Neuronal stem cell (in vitro differentiated cells): ENCODE results near the gene TMEM191C.
"Not testable (repeated sequence)": the region's sequence is repeated elsewhere in the genome, so short reads cannot be mapped to it uniquely, and the experiment has no call there.

ENCODE experiments used
- DNase-seq: peaks from one replicate; pipeline ENCODE4 v3.0.0-alpha.2; 2013; ENCODE audit warnings: low spot score
- H2AFZ ChIP-seq: one replicate; pipeline ENCODE4 v1.6.1; 2013; ENCODE audit warnings: mild to moderate bottlenecking, low read length, inconsistent platforms
- H2AK5ac ChIP-seq: 2 replicates; pipeline ENCODE4 v1.6.1; 2013; ENCODE audit warnings: low read depth, mild to moderate bottlenecking, inconsistent platforms, low read length, moderate library complexity, mixed read lengths
- H2BK120ac ChIP-seq: 2 replicates; pipeline ENCODE4 v1.6.1; 2013; ENCODE audit warnings: low read depth, mild to moderate bottlenecking, inconsistent platforms, low read length, moderate library complexity, mixed read lengths
- H2BK12ac ChIP-seq: one replicate; pipeline ENCODE4 v1.6.1; 2013; ENCODE audit warnings: low read length, inconsistent platforms
- H2BK15ac ChIP-seq: 2 replicates; pipeline ENCODE4 v1.6.1; 2013; ENCODE audit warnings: mild to moderate bottlenecking, low read length, inconsistent platforms, mixed read lengths
- H2BK5ac ChIP-seq: one replicate; pipeline ENCODE4 v1.6.1; 2013; ENCODE audit warnings: inconsistent platforms, mild to moderate bottlenecking, low read length, moderate library complexity
- H3K14ac ChIP-seq: one replicate; pipeline ENCODE4 v1.6.1; 2013; ENCODE audit warnings: low read length, inconsistent platforms
- H3K18ac ChIP-seq: 2 replicates; pipeline ENCODE4 v1.6.1; 2013; ENCODE audit warnings: low read length, inconsistent platforms
- H3K23ac ChIP-seq: 2 replicates; pipeline ENCODE4 v1.6.1; 2013; ENCODE audit warnings: low read depth, mild to moderate bottlenecking, mixed read lengths, low read length, inconsistent platforms; ENCODE audit not compliant: poor library complexity
- H3K27ac ChIP-seq: replicated peaks from 3 replicates; pipeline ENCODE4 v1.5.1; 2013; ENCODE audit warnings: low read length, inconsistent platforms
- H3K27me3 ChIP-seq, 3 experiments: 2 replicates each; pipeline ENCODE4 v1.6.1; 2013; ENCODE audit warnings: low read length in 3 of 3, mild to moderate bottlenecking in 2 of 3, inconsistent platforms in 1 of 3, low read depth in 1 of 3, mixed read lengths in 1 of 3, moderate library complexity in 1 of 3; ENCODE audit not compliant: control insufficient read depth in 3 of 3, insufficient read depth in 3 of 3
- H3K36me3 ChIP-seq, 2 donors: replicated peaks in 1 of 2; 2 replicates each; pipeline ENCODE4 v1.6.1; 2013; ENCODE audit warnings: low read length in 2 of 2; ENCODE audit not compliant: control insufficient read depth in 2 of 2, insufficient read depth in 2 of 2
- H3K4ac ChIP-seq: 2 replicates; pipeline ENCODE4 v1.6.1; 2013; ENCODE audit warnings: inconsistent platforms, mild to moderate bottlenecking, low read length, moderate library complexity
- H3K4me1 ChIP-seq, 2 donors: 1 replicate in 1 of 2; 2 replicates in 1 of 2; pipeline ENCODE4 v1.6.1; 2013; ENCODE audit warnings: low read length in 2 of 2, low read depth in 1 of 2; ENCODE audit not compliant: control insufficient read depth in 2 of 2, insufficient read depth in 1 of 2
- H3K4me2 ChIP-seq: one replicate; pipeline ENCODE4 v1.6.1; 2013; ENCODE audit warnings: mild to moderate bottlenecking, low read length, inconsistent platforms; ENCODE audit not compliant: insufficient read depth, poor library complexity, severe bottlenecking
- H3K4me3 ChIP-seq, 2 donors: 2 replicates each; pipeline ENCODE4 v1.5.1; 2013; ENCODE audit warnings: low read length in 2 of 2, mild to moderate bottlenecking in 2 of 2, inconsistent platforms in 1 of 2, moderate library complexity in 1 of 2
- H3K79me1 ChIP-seq: one replicate; pipeline ENCODE4 v1.6.1; 2013; ENCODE audit warnings: low read depth, mild to moderate bottlenecking, inconsistent platforms, low read length, moderate library complexity
- H3K9ac ChIP-seq: one replicate; pipeline ENCODE4 v1.6.1; 2013; ENCODE audit warnings: mild to moderate bottlenecking, low read depth, low read length, inconsistent platforms; ENCODE audit not compliant: poor library complexity
- H3K9me3 ChIP-seq, 2 donors: replicated peaks in 1 of 2; 2 replicates each; pipeline versions ENCODE3 to v1.6.1; 2013; ENCODE audit warnings: low read length in 2 of 2, mild to moderate bottlenecking in 2 of 2, inconsistent platforms in 1 of 2, low read depth in 1 of 2, mixed read lengths in 1 of 2, moderate library complexity in 1 of 2; ENCODE audit not compliant: control insufficient read depth in 2 of 2, insufficient read depth in 1 of 2
- H4K8ac ChIP-seq: one replicate; pipeline ENCODE4 v1.6.1; 2013; ENCODE audit warnings: low read depth, mild to moderate bottlenecking, inconsistent platforms, low read length, moderate library complexity
- H4K91ac ChIP-seq: one replicate; pipeline ENCODE4 v1.6.1; 2013; ENCODE audit warnings: low read length, low read depth, mild to moderate bottlenecking, inconsistent platforms; ENCODE audit not compliant: poor library complexity
- WGBS, 2 donors: extraction: QIAGEN DNeasy Blood & Tissue Kit; methylation state at CpG; one replicate each; pipeline ENCODE4 v1.1.7; 2013; ENCODE audit warnings: missing lambda C conversion rate in 2 of 2, mixed read lengths in 1 of 2; ENCODE audit not compliant: insufficient read length in 2 of 2, insufficient replicate concordance in 1 of 2; ENCODE audit errors: extremely low coverage in 2 of 2; 5-methylcytosine and 5-hydroxymethylcytosine counted together

The TMEM191C gene

GRCh38 chr22:21440018-21440636 lies 27.1 kb upstream of the TMEM191C start:
- not testable (repeated sequence) for H3K18ac ChIP-seq, H3K9ac ChIP-seq, H3K4me2 ChIP-seq, H3K79me1 ChIP-seq, H2BK12ac ChIP-seq, H3K9me3 ChIP-seq, H3K23ac ChIP-seq, H4K91ac ChIP-seq, H3K4me3 ChIP-seq, H3K27me3 ChIP-seq, H3K4ac ChIP-seq, H2AFZ ChIP-seq, H2AK5ac ChIP-seq, H3K14ac ChIP-seq, H2BK15ac ChIP-seq, H2BK5ac ChIP-seq, H4K8ac ChIP-seq, H3K27ac ChIP-seq, DNase-seq, H2BK120ac ChIP-seq
- H3K36me3 ChIP-seq, result peaks cover 11 to 25% of the 10 kb centered on the region in 2 donors
- no CpG with 5 or more reads among the region's 10 CpGs for WGBS, 2 donors
- H3K4me1 ChIP-seq, result peaks cover 0 to 11% of the 10 kb centered on the region in 2 donors

GRCh38 chr22:21440676-21441075 lies 26.5 kb upstream of the TMEM191C start:
- not testable (repeated sequence) for H3K4me3 ChIP-seq, H3K4ac ChIP-seq, H3K27me3 ChIP-seq, H2AK5ac ChIP-seq, H4K91ac ChIP-seq, H3K18ac ChIP-seq, H3K9me3 ChIP-seq, H2BK5ac ChIP-seq, H3K23ac ChIP-seq, H3K14ac ChIP-seq, H2BK15ac ChIP-seq, H3K27ac ChIP-seq, H2BK120ac ChIP-seq, H2AFZ ChIP-seq, H4K8ac ChIP-seq, H3K79me1 ChIP-seq, H3K9ac ChIP-seq, H2BK12ac ChIP-seq, H3K4me2 ChIP-seq, DNase-seq
- Histone ChIP-seq H3K4me1 (peaks cover 0 to 11% of the 10 kb centered on the region in 2 donors), H3K36me3 (peaks cover 13 to 30% of the 10 kb centered on the region in 2 donors)
- WGBS, 2 donors, result no CpG with 5 or more reads among the region's 16 CpGs

- not testable (repeated sequence) for DNase-seq, H3K4me3 ChIP-seq, H3K14ac ChIP-seq
These were observed 26.0 kb upstream of the TMEM191C start for GRCh38 chr22:21441170-21441569.

DNA sequence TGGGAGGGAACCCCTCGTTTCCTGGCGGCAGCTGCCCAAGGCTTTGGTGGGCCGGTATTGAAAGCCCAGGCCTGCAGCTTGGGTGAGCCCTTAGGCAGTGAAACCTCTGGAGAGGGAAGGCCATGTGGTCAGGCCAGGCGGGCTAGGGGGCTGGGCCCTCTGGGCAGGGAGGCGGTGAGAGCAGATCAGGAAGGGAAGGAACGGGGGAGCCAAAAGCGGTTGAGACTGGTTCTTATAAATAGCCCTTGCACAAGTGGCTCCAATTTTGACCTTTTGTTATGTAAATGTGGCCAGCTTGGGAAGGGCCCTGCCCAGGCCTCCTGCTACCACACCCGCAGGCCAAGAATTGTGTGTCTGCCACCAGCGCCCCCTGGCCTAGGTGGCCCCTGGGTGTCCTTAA lies 25.1 kb upstream of the TMEM191C start:
- not testable (repeated sequence) for H2BK5ac ChIP-seq, DNase-seq, H3K18ac ChIP-seq, H3K4me2 ChIP-seq, H2AFZ ChIP-seq, H3K9me3 ChIP-seq, H3K4ac ChIP-seq, H3K4me3 ChIP-seq, H3K9ac ChIP-seq, H3K27ac ChIP-seq, H2BK12ac ChIP-seq, H2BK120ac ChIP-seq, H3K14ac ChIP-seq, H2AK5ac ChIP-seq, H4K91ac ChIP-seq, H2BK15ac ChIP-seq, H3K27me3 ChIP-seq, H3K23ac ChIP-seq, H4K8ac ChIP-seq
- H3K36me3 ChIP-seq, result peaks cover 25 to 45% of the 10 kb centered on the region in 2 donors
- no CpG with 5 or more reads among the region's 9 CpGs for WGBS, 2 donors
- H3K4me1 ChIP-seq, result peaks cover 0 to 11% of the 10 kb centered on the region in 2 donors
- H3K79me1 ChIP-seq, result peaks cover 12% of the 10 kb centered on the region

More at GRCh38 chr22:21441170-21441569, 26.0 kb upstream of the TMEM191C start:
- H3K4me2 ChIP-seq, H3K27ac ChIP-seq, H3K79me1 ChIP-seq, H3K4ac ChIP-seq, H3K9me3 ChIP-seq, H2BK120ac ChIP-seq, H2BK12ac ChIP-seq, H2AFZ ChIP-seq, H2BK5ac ChIP-seq, H3K27me3 ChIP-seq, H3K23ac ChIP-seq, H2BK15ac ChIP-seq, H3K9ac ChIP-seq, H3K18ac ChIP-seq, H4K91ac ChIP-seq, H4K8ac ChIP-seq, H2AK5ac ChIP-seq: not testable (repeated sequence)
- WGBS, 2 donors, result no CpG with 5 or more reads among the region's 6 CpGs
- Histone ChIP-seq H3K4me1 (peaks cover 0 to 11% of the 10 kb centered on the region in 2 donors), H3K36me3 (peaks cover 16 to 35% of the 10 kb centered on the region in 2 donors)
